Amniotic epithelial cell (primary cell): ENCODE data around the gene PCNX4.
A peak's percentile ranks its signal among the peaks of the same experiment; 100 is the strongest.

ENCODE experiments used
- DNase-seq: peaks from one replicate; pipeline ENCODE4 v3.0.0-alpha.2; 2010; ENCODE audit warnings: low read depth

PCNX4 gene

DNA sequence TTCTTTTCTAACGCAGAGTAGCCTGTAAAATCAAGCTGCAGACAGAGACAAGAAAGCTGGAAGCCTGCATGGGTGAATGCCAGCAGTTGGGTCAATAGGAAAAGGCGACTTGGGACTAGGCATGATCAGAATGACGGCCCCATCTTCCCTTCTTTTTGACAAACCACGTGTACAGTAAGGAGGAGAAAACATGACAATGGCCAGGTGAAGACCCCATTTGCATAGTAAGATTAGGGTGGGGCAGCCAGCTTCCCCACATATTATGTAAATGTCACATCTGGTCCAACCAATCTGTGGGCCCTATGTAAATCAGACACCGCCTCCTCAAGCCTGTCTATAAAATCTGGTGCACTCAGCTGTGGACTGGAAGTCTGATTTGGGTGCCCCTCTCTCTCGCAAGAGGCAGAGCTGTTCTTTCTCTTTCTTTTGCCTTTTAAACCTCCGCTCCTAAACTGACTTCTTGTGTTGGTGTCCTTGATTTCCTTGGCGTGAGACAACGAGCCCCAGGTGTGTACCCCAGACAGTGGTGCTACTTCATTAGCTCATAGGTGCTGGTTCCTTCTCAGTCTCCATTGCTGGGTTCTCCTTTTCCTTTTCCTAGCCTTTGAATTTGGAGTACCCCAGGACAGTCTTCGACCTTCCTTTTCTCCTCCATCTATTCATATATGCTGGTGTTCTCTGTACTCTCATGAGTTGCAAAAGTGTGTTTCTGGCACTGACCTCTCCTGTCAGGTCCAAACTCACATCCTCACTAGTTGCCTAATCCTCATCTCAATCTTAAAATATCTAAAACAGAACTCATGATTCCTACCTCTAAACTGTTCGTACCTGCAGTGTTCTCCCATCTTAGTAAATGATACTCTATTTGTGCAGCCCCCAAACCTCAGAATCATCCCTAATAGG lies 82.9 kb downstream of the PCNX4 start:
- DNase-seq = no peak

DNA sequence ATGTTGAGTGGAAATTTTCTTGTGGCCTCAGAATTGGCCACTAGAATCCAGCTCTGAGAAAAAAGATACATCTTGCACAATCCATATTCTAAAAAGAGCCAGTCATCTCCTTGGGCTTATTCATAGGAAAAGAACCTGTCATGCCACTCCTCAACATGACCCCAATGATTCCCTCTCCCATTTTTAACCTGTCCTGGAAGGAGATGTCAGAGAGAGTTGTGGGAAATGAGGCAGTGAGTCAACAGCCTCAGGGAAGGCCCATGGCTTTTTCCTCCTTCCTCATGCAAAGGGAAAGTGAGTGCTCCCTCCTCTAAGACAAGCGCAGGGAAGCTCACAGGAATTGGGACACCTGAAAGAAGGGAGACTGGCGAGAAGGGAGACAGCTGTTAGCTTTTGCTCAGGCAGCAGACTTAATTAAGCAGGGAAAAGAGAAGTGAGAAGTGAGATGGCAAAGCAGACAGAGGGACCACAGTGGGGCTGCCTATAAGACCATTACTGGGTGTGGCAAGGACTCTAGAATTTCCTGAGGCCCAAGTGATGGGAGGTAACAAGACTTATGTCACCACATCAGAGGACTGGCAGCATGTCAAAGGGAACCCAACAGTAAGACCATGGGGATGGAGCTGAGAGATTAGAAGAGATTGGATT lies 83.7 kb downstream of the PCNX4 start:
- DNase-seq = peak; percentile 41

DNA sequence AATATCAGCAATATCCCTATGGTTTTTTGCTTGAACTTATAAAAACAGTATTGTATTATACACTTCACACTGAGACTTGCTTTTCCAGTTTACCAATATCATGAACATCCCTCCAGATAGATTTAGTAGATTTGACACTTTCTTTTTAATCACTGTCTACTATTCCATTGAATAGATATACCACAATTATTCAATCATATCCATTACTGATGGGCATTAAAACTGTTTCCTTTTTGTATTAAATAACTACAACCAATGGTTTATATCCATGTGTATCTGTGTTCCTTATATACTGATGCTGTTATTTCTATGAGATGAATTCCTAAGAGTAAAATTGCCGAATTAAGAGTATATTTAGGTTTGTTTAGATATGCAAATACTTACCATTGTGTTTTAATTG lies 86.4 kb downstream of the PCNX4 start:
- DNase-seq = no peak

GRCh38 chr14:60178820-60179219 lies 87.1 kb downstream of the PCNX4 start:
- DNase-seq = no peak

DNA sequence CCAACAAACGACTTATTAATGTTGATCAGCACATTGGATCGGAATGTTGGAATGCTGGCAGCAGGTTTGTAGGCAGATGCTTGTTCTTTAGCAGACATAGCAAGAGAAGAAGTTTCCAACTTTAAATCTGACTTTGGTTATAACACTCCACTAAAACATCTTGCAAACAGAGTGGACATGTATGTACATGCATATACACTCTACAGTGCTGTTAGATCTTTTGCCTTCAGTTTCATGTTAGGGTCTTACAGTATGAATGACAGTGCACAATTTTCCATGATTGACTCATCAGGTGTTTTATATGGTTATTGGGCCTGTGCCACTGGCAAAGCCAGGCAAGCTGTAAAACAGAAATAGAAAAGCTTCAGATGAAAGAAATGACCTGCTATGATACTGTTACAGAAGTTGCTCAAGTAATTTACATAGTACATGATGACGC lies 87.7 kb downstream of the PCNX4 start:
- no peak for DNase-seq

- DNase-seq = no peak
Measured at GRCh38 chr14:60183138-60183537, 91.4 kb downstream of the PCNX4 start.

- DNase-seq = peak; percentile 33
Measured at GRCh38 chr14:60183741-60184140, 92.0 kb downstream of the PCNX4 start.

GRCh38 chr14:60184146-60184904 lies 92.6 kb downstream of the PCNX4 start:
- peak; percentile 63 for DNase-seq

DNA sequence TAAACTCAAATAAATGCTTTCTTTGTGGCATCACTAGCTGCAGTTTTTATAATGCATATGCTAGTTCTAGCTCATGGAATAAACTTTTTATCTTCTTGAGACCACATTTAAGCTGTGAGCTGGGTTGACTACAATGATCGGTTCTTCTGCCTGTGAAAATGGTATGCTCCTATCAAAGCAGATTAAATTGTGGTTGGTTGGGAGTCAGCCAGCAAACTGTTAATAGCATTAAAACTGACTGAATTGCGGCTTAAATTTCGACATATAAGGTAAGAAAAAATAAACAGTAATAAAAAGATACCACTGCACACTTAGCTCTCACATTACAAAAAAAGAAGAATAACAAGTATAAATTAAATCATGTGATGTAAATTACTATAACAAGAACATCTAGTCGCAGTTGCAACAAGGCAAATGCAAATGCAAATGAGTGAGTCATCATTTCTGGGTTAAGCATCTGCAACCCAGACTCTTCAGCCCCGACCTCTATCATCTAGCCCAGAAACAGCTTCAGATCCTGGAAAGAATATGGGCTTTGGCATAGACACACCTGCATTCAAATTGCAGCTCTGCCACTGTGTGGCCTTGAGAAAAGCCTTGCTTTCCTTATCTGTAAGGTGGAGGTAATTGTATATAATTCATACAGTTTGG lies 93.3 kb downstream of the PCNX4 start:
- peak; percentile 10 for DNase-seq

- DNase-seq = no peak
Measured at GRCh38 chr14:60188115-60188514, 96.4 kb downstream of the PCNX4 start.

DNA sequence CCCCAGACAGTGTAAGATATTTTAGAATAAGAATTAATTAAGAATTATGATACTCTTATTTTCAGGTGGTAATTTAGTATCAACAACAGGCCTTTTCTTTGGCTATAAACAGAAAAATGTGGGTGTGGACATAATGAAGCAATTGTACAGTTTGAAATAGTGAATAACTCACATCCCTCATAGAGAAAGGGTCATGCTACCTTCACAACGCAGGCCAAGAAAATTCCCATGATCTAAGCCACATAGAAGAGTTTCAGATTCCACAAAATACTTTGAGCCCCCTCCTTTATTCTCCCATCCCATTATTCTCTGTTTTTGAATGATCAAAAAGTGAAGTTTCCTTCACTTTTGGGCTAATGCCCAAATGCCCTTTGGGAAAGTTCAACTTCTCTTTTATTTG lies 97.0 kb downstream of the PCNX4 start:
- DNase-seq = no peak

DNA sequence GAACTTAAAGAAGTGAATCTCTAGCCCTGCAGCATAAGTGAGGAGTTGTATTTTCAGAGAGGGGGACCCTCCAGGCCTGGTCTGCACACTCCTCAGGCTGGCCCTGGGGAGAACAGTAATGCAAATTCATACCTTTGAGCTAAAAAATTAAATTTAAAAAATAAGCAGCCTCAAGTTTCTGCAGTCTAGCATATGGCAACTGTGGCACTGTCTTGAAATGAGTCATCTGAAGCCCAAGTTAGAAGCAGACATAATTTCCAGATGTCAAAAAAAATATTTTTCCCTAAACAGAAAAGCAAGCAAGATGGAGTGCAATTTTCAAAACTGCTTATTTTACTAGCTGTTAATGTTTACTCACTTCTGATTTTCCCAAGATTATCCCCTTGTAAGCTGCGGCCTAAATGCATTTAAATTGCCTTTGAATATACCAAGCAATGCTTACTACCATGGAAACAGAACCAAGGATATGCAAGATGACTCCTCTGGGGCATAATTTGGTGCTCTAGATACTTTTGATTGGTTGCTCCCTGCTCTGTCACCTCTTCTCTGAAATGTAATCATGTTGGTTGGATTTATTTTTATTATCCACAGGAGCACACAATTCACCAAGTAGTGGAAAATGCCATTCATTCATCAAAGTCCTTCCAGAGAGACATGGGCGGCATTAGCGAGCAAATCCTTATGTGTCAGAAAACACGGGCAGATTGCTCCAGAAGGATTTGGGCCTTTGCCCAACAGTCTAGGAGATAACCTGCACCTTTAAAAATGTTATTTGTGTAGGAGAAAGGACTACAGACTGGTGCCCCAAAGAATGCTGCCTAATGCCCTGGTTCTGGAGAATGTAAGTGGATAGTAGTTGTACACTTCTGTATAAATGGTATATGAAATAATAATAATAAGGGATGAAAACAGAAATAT lies 98.5 kb downstream of the PCNX4 start:
- DNase-seq = no peak

- DNase-seq = no peak
Measured at GRCh38 chr14:60195179-60195810, 103.6 kb downstream of the PCNX4 start.

- DNase-seq = no peak
Measured at GRCh38 chr14:60196291-60196690, 104.6 kb downstream of the PCNX4 start.

DNA sequence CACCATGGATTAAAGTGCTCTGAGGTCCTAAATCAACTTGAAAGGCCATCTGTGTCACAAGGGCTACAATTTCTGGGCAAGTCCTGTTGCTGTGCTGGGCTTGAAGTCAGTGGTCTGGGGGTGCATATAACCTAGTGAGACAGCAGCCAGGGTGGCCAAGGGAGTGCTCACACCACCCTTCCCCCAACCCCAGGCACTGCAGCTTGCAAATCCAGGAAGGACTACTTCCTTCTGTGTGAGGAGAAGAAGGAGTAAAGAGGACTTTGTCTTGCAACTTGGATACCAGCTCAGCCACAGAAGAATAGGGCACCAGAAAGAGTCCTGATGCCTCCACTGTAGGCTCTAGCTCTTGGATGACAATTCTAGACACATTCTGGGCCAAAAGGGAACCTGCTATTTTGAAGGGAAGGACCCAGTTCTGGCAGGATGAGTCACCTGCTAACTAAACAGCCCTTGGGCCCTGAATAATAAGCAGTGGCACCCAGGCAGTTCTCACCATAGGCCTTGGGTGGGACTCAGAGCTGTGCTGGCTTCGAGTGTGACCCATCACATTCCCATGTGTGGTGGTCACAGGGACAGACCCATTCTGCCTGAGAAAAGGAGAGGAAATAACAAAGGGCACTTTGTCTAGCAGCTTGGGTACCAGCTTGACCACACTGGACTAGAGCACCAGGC lies 106.0 kb downstream of the PCNX4 start:
- no peak for DNase-seq

DNA sequence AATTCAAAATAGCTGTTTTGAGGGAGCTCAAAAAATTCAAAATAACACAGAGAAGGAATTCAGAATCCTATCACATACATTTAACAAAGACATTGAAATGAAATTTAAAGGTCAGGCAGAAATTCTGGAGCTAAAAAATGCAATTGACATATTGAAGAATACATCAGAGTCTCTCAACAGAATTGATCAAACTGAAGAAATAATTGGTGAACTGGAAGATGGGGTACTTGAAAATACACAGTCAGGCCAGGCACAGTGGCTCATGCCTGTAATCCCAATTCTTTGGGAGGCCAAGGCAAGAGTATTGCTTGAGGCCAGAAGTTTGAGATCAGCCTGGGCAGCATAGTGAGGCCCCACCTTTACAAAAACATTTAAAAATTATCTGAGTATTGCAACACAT lies 107.6 kb downstream of the PCNX4 start:
- no peak for DNase-seq

DNA sequence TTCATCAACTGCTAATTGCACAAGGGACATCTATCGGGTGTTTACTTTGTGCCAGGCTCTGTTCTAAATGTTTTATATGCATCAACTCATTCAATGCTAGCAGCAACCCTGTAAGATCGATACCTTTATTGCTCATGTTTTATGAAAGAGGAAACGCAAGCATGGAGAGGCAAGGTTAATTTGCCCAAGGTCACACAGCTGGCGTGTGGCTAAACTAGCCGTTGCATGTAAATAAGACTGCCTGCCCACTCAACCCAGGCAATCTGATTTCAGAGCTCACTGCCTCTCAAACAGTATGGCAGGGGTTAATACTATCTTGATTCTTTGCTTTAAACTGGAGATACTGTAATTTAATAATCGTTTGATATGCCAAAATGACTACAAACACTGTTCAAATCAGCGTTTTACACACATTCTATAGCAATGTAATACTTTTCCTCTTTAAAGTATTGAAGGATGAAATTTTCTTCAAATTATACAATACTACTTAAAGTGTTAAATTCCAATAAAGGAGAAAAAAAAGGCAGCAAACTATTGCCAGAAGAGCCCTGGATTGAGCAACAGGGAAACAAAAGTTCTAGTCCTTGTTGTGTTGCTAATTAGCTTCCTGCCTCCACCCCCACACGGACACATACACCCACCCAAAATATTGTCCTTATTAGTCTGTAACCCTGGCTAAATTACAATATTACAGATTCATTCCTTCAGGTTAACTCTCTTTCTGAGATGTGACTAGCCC lies 112.5 kb downstream of the PCNX4 start:
- DNase-seq = no peak

DNA sequence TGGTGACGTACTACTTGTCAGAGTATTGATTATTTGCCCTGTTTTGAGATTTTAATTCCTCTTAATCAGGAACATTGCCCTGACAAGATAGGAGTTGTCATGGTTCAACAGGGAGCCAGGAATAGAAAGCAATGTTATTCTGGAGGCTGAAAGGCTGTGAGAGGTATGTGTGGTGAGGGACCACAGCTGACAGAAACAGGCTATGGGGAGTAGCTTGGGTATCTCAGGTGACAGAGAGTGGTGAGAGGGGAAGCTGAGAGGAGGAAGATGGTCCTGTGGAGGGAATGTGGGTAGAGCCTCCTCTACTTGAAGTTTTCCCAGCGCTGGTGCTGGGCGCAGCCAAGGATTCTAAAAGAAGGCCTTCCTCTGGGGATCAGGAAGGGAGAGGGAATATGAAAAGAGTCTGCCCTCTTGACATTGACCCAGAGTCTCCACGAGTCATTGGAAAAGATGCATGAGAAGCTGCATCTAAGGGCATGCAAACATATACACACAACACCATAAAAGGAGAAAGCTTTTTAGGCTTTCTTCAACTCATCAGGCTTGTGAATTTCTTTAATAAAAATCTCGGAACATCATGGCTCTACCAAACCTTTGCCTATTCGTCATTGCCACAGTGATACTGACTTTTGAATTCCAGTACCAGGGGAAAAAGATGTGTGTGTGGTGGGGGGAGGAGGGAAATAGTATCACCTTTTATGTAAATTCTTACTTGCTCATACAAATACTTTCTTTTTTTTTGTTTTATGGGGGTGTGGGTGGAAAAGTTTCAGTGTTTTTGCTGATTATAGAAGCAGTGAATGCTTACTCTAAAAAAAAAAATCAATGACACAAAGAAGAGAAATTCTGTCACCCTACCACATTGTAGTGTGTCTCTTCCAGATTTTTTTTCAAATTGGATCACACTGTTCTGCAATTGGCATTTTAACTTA lies 113.4 kb downstream of the PCNX4 start:
- no peak for DNase-seq
